Ishikawa (cell line): ENCODE results near the gene SLC17A9.

Source experiments
- CEBPB ChIP-seq: IDR thresholded peaks from 2 replicates; pipeline ENCODE4 v1.6.1; 2012
- CREB1 ChIP-seq: IDR thresholded peaks from 2 replicates; pipeline ENCODE4 v1.6.1; 2012; ENCODE audit warnings: low read depth
- EGR1 ChIP-seq: IDR thresholded peaks from 2 replicates; pipeline ENCODE4 v1.6.1; 2012
- EP300 ChIP-seq: IDR thresholded peaks from 2 replicates; pipeline ENCODE4 v1.6.1; 2012; ENCODE audit warnings: borderline replicate concordance
- FOXM1 ChIP-seq: IDR thresholded peaks from 2 replicates; pipeline ENCODE4 v1.6.1; 2012; ENCODE audit warnings: low read depth, borderline replicate concordance
- NFIC ChIP-seq: IDR thresholded peaks from 2 replicates; pipeline ENCODE4 v1.6.1; 2012
- RAD21 ChIP-seq: IDR thresholded peaks from 2 replicates; pipeline ENCODE4 v1.6.1; 2012; ENCODE audit warnings: low read depth
- TAF1 ChIP-seq: IDR thresholded peaks from 2 replicates; pipeline ENCODE4 v1.6.1; 2012; ENCODE audit warnings: low read depth, mild to moderate bottlenecking
- TCF12 ChIP-seq: IDR thresholded peaks from 2 replicates; pipeline ENCODE4 v1.6.1; 2012; ENCODE audit warnings: low read depth
- TEAD4 ChIP-seq: IDR thresholded peaks from 2 replicates; pipeline ENCODE4 v1.6.1; 2012
- YY1 ChIP-seq: IDR thresholded peaks from 2 replicates; pipeline ENCODE4 v1.6.1; 2012; ENCODE audit warnings: low read depth
- ZBTB7A ChIP-seq: IDR thresholded peaks from 2 replicates; pipeline ENCODE4 v1.6.1; 2012; ENCODE audit warnings: low read depth
- TF ChIP-seq, protein P1 (sequence below): IDR thresholded peaks from 2 replicates; pipeline ENCODE4 v1.6.1; 2012
- TF ChIP-seq, protein P2 (sequence below): IDR thresholded peaks from 2 replicates; pipeline ENCODE4 v1.6.1; 2012; ENCODE audit warnings: low read depth, mild to moderate bottlenecking
- TF ChIP-seq, protein P3 (sequence below): IDR thresholded peaks from 2 replicates; pipeline ENCODE4 v1.6.1; 2012

Gene SLC17A9

DNA sequence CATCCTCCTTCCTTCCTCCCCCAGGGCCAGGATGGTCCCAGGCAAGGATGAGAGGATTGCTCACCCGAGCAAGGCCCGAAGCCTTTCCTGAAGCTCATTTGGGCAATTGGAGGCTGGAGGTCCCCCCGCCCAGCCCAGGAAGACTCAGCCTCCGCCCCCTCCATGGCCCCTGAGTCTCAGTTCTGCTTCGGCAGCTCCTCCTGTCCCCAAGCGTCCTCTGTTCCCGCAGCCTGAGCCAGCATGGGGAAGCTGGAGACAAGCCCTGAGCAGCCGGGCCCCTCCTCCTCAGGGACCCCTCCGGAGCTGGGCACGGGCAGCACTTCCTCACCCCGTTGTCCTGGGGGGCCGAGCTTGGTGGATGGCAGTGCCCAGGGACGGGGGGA, 26.0 kb downstream of the SLC17A9 start:
- TF ChIP-seq, protein P1, sequence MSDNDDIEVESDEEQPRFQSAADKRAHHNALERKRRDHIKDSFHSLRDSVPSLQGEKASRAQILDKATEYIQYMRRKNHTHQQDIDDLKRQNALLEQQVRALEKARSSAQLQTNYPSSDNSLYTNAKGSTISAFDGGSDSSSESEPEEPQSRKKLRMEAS: no peak
- TF ChIP-seq EP300: no peak
- TF ChIP-seq YY1: no peak
- no peak for TF ChIP-seq ZBTB7A
- TF ChIP-seq TEAD4: no peak
- TF ChIP-seq FOXM1: no peak
- TF ChIP-seq CEBPB: no peak
- TF ChIP-seq, protein P2, sequence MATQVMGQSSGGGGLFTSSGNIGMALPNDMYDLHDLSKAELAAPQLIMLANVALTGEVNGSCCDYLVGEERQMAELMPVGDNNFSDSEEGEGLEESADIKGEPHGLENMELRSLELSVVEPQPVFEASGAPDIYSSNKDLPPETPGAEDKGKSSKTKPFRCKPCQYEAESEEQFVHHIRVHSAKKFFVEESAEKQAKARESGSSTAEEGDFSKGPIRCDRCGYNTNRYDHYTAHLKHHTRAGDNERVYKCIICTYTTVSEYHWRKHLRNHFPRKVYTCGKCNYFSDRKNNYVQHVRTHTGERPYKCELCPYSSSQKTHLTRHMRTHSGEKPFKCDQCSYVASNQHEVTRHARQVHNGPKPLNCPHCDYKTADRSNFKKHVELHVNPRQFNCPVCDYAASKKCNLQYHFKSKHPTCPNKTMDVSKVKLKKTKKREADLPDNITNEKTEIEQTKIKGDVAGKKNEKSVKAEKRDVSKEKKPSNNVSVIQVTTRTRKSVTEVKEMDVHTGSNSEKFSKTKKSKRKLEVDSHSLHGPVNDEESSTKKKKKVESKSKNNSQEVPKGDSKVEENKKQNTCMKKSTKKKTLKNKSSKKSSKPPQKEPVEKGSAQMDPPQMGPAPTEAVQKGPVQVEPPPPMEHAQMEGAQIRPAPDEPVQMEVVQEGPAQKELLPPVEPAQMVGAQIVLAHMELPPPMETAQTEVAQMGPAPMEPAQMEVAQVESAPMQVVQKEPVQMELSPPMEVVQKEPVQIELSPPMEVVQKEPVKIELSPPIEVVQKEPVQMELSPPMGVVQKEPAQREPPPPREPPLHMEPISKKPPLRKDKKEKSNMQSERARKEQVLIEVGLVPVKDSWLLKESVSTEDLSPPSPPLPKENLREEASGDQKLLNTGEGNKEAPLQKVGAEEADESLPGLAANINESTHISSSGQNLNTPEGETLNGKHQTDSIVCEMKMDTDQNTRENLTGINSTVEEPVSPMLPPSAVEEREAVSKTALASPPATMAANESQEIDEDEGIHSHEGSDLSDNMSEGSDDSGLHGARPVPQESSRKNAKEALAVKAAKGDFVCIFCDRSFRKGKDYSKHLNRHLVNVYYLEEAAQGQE: no peak
- TF ChIP-seq EGR1: no peak
- no peak for TF ChIP-seq CREB1
- TF ChIP-seq, protein P3, sequence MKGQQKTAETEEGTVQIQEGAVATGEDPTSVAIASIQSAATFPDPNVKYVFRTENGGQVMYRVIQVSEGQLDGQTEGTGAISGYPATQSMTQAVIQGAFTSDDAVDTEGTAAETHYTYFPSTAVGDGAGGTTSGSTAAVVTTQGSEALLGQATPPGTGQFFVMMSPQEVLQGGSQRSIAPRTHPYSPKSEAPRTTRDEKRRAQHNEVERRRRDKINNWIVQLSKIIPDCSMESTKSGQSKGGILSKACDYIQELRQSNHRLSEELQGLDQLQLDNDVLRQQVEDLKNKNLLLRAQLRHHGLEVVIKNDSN: no peak
- TF ChIP-seq RAD21: no peak
- no peak for TF ChIP-seq NFIC
- no peak for TF ChIP-seq TAF1
- no peak for TF ChIP-seq TCF12

DNA sequence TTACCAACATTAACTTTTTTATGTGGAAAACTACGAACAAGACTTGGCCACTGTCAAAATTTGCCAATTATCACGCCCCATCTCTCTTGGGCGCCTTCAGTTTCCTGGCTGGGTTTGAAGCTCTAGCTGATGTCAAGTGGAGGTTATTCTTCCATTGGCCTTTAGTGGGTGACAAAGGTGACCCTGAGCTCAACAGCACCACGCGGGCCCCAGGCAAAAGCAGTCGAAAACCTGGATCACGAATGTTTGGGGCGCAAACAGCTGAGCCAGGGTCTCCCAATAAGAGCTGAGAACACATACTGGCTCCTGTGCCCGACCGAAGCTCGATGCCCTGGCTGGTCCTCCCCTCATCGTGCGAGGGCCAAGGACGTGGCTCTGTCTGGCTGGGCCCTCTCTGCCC, 26.8 kb downstream of the SLC17A9 start:
- TF ChIP-seq NFIC: no peak
- TF ChIP-seq, protein P2: no peak
- TF ChIP-seq EGR1: no peak
- TF ChIP-seq TAF1: no peak
- no peak for TF ChIP-seq EP300
- TF ChIP-seq CEBPB: no peak
- TF ChIP-seq, protein P3: no peak
- no peak for TF ChIP-seq TEAD4
- TF ChIP-seq FOXM1: no peak
- TF ChIP-seq CREB1: no peak
- TF ChIP-seq YY1: no peak
- TF ChIP-seq, protein P1: no peak
- TF ChIP-seq ZBTB7A: no peak
- TF ChIP-seq TCF12: no peak

DNA sequence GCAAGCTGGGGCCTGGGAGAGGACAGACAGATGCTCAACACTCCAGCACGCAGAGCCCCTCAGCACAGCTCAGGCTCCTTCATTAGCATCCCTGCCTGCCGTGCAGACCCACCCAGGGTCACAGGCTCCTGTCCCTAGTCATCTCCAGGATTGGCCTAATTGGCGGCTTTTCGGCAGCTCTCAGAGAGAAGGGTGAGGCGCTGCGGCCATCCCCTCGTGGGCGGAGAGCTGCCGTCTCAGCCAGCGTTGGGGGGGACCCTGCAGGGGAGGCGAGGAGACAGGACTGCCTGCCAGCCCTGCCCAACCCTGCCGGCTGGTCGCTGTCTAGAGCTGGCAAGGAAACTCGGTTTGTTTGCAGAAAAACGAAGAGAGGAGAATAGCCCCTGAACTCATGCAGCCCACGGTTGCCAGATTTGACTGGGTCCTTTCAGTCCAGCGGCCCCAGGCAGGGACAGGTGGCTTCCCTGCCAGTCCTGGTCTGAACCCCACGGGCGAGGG, 27.4 kb downstream of the SLC17A9 start:
- TF ChIP-seq NFIC: no peak
- no peak for TF ChIP-seq TAF1
- TF ChIP-seq, protein P3: no peak
- no peak for TF ChIP-seq YY1
- TF ChIP-seq CEBPB: no peak
- no peak for TF ChIP-seq EGR1
- TF ChIP-seq, protein P2: no peak
- TF ChIP-seq, protein P1: no peak
- no peak for TF ChIP-seq TCF12
- no peak for TF ChIP-seq ZBTB7A
- no peak for TF ChIP-seq TEAD4
- TF ChIP-seq EP300: no peak
- TF ChIP-seq CREB1: no peak
- no peak for TF ChIP-seq RAD21
- TF ChIP-seq FOXM1: no peak

DNA sequence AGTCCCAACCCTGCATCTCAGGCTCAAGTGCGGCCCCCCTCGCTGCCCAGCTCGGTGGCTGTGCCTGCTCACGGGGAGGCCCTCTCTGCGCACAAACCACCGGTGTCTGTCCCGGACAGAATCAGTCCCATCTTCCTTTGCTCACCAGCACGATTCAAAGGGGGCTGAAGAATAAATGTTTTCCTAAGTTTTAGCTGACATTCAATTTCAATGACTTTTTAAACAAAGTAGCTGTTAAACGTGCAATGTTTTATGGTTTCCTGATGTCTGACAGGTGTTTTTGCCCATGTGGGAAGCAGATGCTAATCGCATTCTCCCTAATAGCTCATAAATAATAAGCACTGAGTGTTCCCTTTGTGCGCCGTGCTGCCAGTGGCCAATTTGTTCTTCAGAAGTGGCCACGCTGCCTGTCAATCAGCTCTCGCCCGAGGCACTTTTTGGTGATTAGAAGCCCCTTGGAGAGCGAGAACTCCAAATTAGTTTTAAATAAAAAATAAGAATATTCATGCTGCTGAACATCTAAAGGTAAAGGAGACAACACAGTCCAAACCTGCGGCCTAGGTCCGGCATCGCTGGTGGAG, 28.0 kb downstream of the SLC17A9 start:
- TF ChIP-seq TCF12 (no peak), FOXM1 (no peak), TAF1 (no peak), RAD21 (no peak), CREB1 (no peak), TEAD4 (no peak), NFIC (no peak), EGR1 (no peak), EP300 (no peak), ZBTB7A (no peak), YY1 (no peak), CEBPB (no peak)
- TF ChIP-seq, protein P2: no peak
- TF ChIP-seq, protein P3: no peak
- TF ChIP-seq, protein P1: no peak
